Measurements from ENCODE around the gene TSPAN14. TPM values are rescaled to one million over a fixed set of nuclear protein-coding genes. Genes with fewer than 3 reads are reported as not detected.

The TSPAN14 gene
- polyA plus RNA-seq, 2 donors, result 50.6 to 63.2 TPM

DNA sequence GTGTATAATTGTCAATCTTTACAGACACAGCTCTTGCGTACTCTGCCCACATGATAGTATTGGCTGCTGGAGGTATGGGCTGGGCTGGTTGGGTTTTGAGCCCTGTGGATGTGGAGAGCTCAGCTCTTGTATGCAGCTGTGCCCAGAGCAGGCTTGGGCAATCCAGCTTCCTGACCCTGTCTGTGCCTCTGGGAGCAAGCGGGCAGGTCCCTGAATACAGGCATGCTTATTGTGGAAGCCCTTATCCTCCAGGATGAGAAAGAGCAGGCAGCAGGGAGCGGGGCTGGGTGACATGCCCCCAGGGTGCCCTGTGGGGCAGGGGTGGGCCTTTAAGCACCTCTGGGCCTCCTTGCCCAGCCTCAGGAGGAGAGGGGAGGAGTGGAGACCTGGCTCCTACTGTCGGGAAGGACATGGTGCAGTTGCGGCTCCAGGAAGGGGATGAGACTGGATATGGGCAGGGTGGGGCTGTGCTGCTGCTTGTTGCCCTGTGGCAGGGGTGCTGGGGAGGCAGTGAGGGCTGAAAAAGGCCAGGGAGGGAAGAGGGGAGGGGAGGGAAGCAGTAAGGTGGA is 50.9 kb downstream of the TSPAN14 start:
- Histone ChIP-seq H3K4me3 (ENCODE audit: low read depth in 1 of 2, low read length in 2 of 2) (no peak overlapping the region), H3K9me3 (ENCODE audit: control insufficient read depth in 2 of 2, insufficient read depth in 1 of 2, low read depth in 1 of 2, low read length in 1 of 2) (no peaks in the 10 kb centered on the region), H3K36me3 (ENCODE audit: control insufficient read depth in 2 of 2, insufficient read depth in 2 of 2, low read length in 1 of 2) (peaks cover 3 to 33% of the 10 kb centered on the region in 2 donors), H3K27ac (ENCODE audit: low read depth in 2 of 2, low read length in 1 of 2) (peak overlapping the region; percentile 85 to 96), H3K27me3 (ENCODE audit: control insufficient read depth in 1 of 2, insufficient read depth in 2 of 2, low read length in 2 of 2) (no peaks in the 10 kb centered on the region), H3K4me1 (ENCODE audit: control insufficient read depth in 2 of 2, insufficient read depth in 2 of 2, low read length in 1 of 2) (peaks cover 18 to 42% of the 10 kb centered on the region in 2 donors)
- 53 to 56% methylated on average over 5 of the region's 5 CpGs for whole genome bisulfite sequencing, 2 donors

DNA sequence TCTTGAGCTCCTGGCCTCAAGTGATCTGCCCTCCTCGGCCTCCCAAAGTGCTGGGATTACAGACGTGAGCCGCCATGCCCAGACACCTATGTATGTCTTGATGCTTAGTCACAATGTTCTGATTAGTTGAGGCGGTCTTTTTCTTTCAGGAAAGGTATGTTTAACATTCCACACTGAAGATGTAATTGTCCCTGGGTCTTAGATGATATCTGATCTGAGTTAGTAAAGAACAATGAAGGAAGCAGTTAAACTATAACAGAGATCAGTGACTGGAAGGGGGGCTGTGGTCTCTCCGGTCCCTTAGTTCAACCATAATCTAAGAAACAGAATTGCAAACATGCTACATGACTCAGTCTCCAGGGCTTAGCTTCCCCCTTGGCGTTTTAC is 52.1 kb downstream of the TSPAN14 start:
- Histone ChIP-seq H3K27ac (ENCODE audit: low read depth in 2 of 2, low read length in 1 of 2) (peak overlapping the region; percentile 51 to 96), H3K27me3 (ENCODE audit: control insufficient read depth in 1 of 2, insufficient read depth in 2 of 2, low read length in 2 of 2) (no peaks in the 10 kb centered on the region), H3K4me3 (ENCODE audit: low read depth in 1 of 2, low read length in 2 of 2) (no peak overlapping the region), H3K4me1 (ENCODE audit: control insufficient read depth in 2 of 2, insufficient read depth in 2 of 2, low read length in 1 of 2) (peaks cover 15 to 38% of the 10 kb centered on the region in 2 donors), H3K36me3 (ENCODE audit: control insufficient read depth in 2 of 2, insufficient read depth in 2 of 2, low read length in 1 of 2) (peaks cover 4 to 34% of the 10 kb centered on the region in 2 donors), H3K9me3 (ENCODE audit: control insufficient read depth in 2 of 2, insufficient read depth in 1 of 2, low read depth in 1 of 2, low read length in 1 of 2) (no peaks in the 10 kb centered on the region)
- WGBS, 2 donors, result 48 to 61% methylated on average over 6 of the region's 6 CpGs

DNA sequence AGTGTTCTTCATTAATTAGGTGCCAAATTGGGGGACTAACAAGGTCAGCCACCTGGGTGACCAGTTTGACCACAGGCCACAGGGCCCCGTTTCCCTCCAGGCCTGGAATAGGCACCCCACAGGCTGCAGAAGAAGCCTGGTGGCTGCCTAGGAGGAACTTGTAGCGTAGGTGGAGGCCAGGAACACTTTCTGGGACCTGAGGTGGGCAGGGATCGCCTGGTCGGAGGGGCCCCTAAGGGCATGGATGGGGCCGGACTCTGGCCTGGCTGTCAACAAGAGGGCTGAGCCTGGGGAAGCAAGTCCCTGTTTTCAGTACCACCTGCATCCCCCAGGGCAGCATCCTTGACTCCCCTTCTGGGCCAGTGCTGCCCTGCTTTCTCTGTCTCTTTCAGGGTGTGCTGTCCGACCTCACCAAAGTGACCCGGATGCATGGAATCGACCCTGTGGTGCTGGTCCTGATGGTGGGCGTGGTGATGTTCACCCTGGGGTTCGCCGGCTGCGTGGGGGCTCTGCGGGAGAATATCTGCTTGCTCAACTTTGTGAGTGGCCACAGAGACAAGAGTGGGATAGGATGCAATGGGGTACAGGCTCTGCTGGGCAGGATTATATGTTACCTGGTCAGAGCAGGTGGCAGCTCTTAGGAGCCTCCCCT is 52.9 kb downstream of the TSPAN14 start:
- peaks cover 4 to 40% of the 10 kb centered on the region in 2 donors for H3K36me3 ChIP-seq (ENCODE audit: control insufficient read depth in 2 of 2, insufficient read depth in 2 of 2, low read length in 1 of 2)
- no peaks in the 10 kb centered on the region for H3K9me3 ChIP-seq (ENCODE audit: control insufficient read depth in 2 of 2, insufficient read depth in 1 of 2, low read depth in 1 of 2, low read length in 1 of 2)
- no peak overlapping the region for H3K4me3 ChIP-seq (ENCODE audit: low read depth in 1 of 2, low read length in 2 of 2)
- H3K4me1 ChIP-seq (ENCODE audit: control insufficient read depth in 2 of 2, insufficient read depth in 2 of 2, low read length in 1 of 2), result peaks cover 12 to 30% of the 10 kb centered on the region in 2 donors
- no peaks in the 10 kb centered on the region for H3K27me3 ChIP-seq (ENCODE audit: control insufficient read depth in 1 of 2, insufficient read depth in 2 of 2, low read length in 2 of 2)
- WGBS, 2 donors, result 87 to 89% methylated on average over 13 of the region's 13 CpGs
- H3K27ac ChIP-seq (ENCODE audit: low read depth in 2 of 2, low read length in 1 of 2), result peak overlapping the region in 1 of 2 donors; percentile 42

DNA sequence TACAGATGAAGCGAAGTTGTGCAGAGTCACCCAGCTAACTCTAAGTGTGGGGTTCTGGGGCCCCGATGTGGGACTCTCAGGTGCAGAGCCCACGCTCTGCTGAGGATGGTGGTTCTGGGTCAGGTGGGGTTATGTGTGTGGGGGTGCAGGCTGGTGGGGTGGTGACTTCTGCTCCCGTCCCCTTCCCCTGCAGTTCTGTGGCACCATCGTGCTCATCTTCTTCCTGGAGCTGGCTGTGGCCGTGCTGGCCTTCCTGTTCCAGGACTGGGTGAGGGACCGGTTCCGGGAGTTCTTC is 54.9 kb downstream of the TSPAN14 start:
- Histone ChIP-seq H3K27me3 (ENCODE audit: control insufficient read depth in 1 of 2, insufficient read depth in 2 of 2, low read length in 2 of 2) (no peaks in the 10 kb centered on the region), H3K4me3 (ENCODE audit: low read depth in 1 of 2, low read length in 2 of 2) (no peak overlapping the region), H3K36me3 (ENCODE audit: control insufficient read depth in 2 of 2, insufficient read depth in 2 of 2, low read length in 1 of 2) (peaks cover 10 to 54% of the 10 kb centered on the region in 2 donors), H3K4me1 (ENCODE audit: control insufficient read depth in 2 of 2, insufficient read depth in 2 of 2, low read length in 1 of 2) (peaks cover 10 to 14% of the 10 kb centered on the region in 2 donors), H3K27ac (ENCODE audit: low read depth in 2 of 2, low read length in 1 of 2) (no peak overlapping the region), H3K9me3 (ENCODE audit: control insufficient read depth in 2 of 2, insufficient read depth in 1 of 2, low read depth in 1 of 2, low read length in 1 of 2) (no peaks in the 10 kb centered on the region)
- WGBS, 2 donors, result 87 to 88% methylated on average over 8 of the region's 8 CpGs

DNA sequence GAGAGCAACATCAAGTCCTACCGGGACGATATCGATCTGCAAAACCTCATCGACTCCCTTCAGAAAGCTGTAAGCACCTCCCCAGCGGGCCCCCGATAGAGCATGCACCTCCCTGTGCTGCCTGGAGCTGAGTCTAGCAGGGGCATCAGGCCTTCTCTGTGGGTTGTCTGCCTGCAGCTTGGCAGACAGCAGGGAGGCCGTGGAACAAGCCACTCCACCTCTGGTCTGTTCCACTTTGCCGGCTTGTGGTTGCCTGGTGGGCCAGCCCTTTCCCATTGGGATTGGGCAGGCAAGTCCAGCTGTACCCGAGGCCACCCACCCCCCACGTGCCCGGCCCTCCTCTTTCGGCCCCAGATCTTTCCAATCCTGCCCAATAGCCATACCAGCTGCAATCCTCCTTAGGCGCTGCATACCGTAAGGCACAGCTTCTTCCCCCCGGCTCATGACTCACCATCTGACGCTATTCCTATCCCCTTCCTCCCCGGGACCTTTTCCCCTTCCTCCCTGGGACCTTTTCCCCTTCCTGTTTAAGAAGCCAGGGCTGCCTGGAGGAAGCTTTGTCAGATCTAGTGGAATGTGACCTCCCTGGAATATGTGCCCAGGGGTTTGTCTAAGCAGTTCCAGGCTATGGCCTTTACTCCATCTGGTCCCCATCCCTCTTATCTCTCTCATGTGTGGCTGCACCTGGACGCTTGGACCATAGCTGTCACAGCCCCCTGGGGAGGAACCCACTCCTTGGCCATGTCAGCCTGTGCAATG is 55.5 kb downstream of the TSPAN14 start:
- 78% methylated on average over 18 of the region's 18 CpGs for WGBS, 2 donors
- Histone ChIP-seq H3K36me3 (ENCODE audit: control insufficient read depth in 2 of 2, insufficient read depth in 2 of 2, low read length in 1 of 2) (peaks cover 16 to 58% of the 10 kb centered on the region in 2 donors), H3K27ac (ENCODE audit: low read depth in 2 of 2, low read length in 1 of 2) (peak overlapping the region in 1 of 2 donors; percentile 43), H3K9me3 (ENCODE audit: control insufficient read depth in 2 of 2, insufficient read depth in 1 of 2, low read depth in 1 of 2, low read length in 1 of 2) (no peaks in the 10 kb centered on the region), H3K27me3 (ENCODE audit: control insufficient read depth in 1 of 2, insufficient read depth in 2 of 2, low read length in 2 of 2) (no peaks in the 10 kb centered on the region), H3K4me3 (ENCODE audit: low read depth in 1 of 2, low read length in 2 of 2) (no peak overlapping the region), H3K4me1 (ENCODE audit: control insufficient read depth in 2 of 2, insufficient read depth in 2 of 2, low read length in 1 of 2) (peaks cover 6 to 9% of the 10 kb centered on the region in 2 donors)

DNA sequence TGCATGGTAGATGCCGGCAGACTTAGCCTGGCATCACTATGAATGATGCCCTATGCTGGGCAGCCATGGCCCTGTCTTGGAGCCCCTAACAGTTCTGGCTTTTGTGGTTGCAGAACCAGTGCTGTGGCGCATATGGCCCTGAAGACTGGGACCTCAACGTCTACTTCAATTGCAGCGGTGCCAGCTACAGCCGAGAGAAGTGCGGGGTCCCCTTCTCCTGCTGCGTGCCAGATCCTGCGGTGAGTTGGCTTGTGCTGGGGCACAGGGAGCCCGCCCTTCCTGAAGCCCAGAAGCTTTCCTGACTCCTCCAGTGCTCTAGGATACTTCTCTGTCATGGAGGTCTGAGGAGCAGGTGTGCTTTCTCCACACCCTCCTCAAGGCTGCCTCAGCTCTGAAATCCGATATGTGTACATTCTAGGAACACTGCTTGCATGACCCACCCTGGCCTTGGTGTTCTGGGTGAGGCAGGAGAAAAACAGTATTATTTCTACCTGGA is 58.0 kb downstream of the TSPAN14 start:
- H3K9me3 ChIP-seq (ENCODE audit: control insufficient read depth in 2 of 2, insufficient read depth in 1 of 2, low read depth in 1 of 2, low read length in 1 of 2), result no peaks in the 10 kb centered on the region
- WGBS, 2 donors, result 83 to 88% methylated on average over 10 of the region's 10 CpGs
- no peaks in the 10 kb centered on the region for H3K27me3 ChIP-seq (ENCODE audit: control insufficient read depth in 1 of 2, insufficient read depth in 2 of 2, low read length in 2 of 2)
- H3K4me3 ChIP-seq (ENCODE audit: low read depth in 1 of 2, low read length in 2 of 2), result no peak overlapping the region
- H3K4me1 ChIP-seq (ENCODE audit: control insufficient read depth in 2 of 2, insufficient read depth in 2 of 2, low read length in 1 of 2), result no peaks in the 10 kb centered on the region
- peaks cover 24 to 72% of the 10 kb centered on the region in 2 donors for H3K36me3 ChIP-seq (ENCODE audit: control insufficient read depth in 2 of 2, insufficient read depth in 2 of 2, low read length in 1 of 2)
- H3K27ac ChIP-seq (ENCODE audit: low read depth in 2 of 2, low read length in 1 of 2), result no peak overlapping the region

DNA sequence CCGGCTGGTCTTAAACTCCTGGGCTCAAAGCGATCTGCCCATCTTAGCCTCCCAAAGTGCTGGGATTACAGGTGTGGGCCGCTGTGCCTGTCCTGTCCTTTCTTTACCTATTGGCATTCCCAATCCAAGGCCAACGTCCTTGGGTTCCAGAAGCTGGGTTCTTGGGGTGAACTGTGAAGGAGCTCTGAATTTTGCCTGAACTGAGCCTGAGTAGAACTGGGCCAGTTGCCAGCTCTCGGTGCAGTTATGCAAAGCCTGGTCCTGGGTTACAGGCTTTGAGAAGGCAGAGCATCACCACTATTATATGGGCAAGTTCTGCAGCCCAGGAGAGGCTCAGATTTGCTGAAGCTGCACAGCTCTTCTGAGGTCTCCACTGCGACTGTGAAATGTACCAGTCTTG is 59.0 kb downstream of the TSPAN14 start:
- 91 to 92% methylated on average over 6 of the region's 6 CpGs for WGBS, 2 donors
- no peak overlapping the region for H3K27ac ChIP-seq (ENCODE audit: low read depth in 2 of 2, low read length in 1 of 2)
- no peak overlapping the region for H3K4me3 ChIP-seq (ENCODE audit: low read depth in 1 of 2, low read length in 2 of 2)
- no peaks in the 10 kb centered on the region for H3K9me3 ChIP-seq (ENCODE audit: control insufficient read depth in 2 of 2, insufficient read depth in 1 of 2, low read depth in 1 of 2, low read length in 1 of 2)
- H3K27me3 ChIP-seq (ENCODE audit: control insufficient read depth in 1 of 2, insufficient read depth in 2 of 2, low read length in 2 of 2), result no peaks in the 10 kb centered on the region
- no peaks in the 10 kb centered on the region for H3K4me1 ChIP-seq (ENCODE audit: control insufficient read depth in 2 of 2, insufficient read depth in 2 of 2, low read length in 1 of 2)
- peaks cover 24 to 77% of the 10 kb centered on the region in 2 donors for H3K36me3 ChIP-seq (ENCODE audit: control insufficient read depth in 2 of 2, insufficient read depth in 2 of 2, low read length in 1 of 2)

DNA sequence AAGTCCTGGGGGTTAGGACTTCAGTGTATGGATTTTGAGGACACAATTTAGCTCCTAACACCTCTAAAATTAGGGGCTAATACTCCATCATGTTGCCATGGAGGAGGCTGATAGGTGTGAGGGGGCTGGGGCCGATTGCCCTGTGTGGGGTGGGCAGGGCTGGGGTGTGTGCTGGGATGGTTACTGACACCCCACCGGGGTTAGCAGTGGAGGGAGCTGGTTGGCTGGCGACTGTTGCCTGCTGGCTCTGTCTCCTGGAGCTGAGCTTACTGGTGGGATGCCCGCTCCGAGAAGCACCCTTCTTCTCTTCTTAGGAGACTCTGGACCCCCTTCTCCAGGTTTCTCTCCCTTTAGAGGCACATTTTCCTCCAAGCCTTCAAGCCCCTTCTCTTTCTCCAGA is 61.4 kb downstream of the TSPAN14 start:
- 92 to 94% methylated on average over 5 of the region's 5 CpGs for WGBS, 2 donors
- peaks cover 28 to 78% of the 10 kb centered on the region in 2 donors for H3K36me3 ChIP-seq (ENCODE audit: control insufficient read depth in 2 of 2, insufficient read depth in 2 of 2, low read length in 1 of 2)
- H3K9me3 ChIP-seq (ENCODE audit: control insufficient read depth in 2 of 2, insufficient read depth in 1 of 2, low read depth in 1 of 2, low read length in 1 of 2), result no peaks in the 10 kb centered on the region
- no peak overlapping the region for H3K27ac ChIP-seq (ENCODE audit: low read depth in 2 of 2, low read length in 1 of 2)
- H3K27me3 ChIP-seq (ENCODE audit: control insufficient read depth in 1 of 2, insufficient read depth in 2 of 2, low read length in 2 of 2), result no peaks in the 10 kb centered on the region
- H3K4me3 ChIP-seq (ENCODE audit: low read depth in 1 of 2, low read length in 2 of 2), result no peak overlapping the region
- H3K4me1 ChIP-seq (ENCODE audit: control insufficient read depth in 2 of 2, insufficient read depth in 2 of 2, low read length in 1 of 2), result peaks cover 0 to 2% of the 10 kb centered on the region in 2 donors

DNA sequence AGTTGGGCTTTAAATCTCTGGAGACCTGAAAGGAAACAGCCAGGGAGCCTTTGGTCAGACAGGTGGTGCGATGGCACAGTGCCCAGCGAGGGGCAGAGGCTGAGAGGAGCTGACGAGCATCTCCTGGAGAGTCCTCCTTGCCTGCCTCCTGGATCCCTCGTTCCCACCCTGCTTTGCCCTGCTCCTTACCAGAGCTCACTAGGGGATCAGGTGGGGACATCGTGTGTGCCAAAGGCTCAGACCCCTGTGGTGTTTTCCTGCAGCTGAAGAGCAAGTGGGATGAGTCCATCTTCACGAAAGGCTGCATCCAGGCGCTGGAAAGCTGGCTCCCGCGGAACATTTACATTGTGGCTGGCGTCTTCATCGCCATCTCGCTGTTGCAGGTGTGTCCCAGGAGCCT is 61.8 kb downstream of the TSPAN14 start:
- Histone ChIP-seq H3K36me3 (ENCODE audit: control insufficient read depth in 2 of 2, insufficient read depth in 2 of 2, low read length in 1 of 2) (peaks cover 28 to 82% of the 10 kb centered on the region in 2 donors), H3K27ac (ENCODE audit: low read depth in 2 of 2, low read length in 1 of 2) (no peak overlapping the region), H3K4me3 (ENCODE audit: low read depth in 1 of 2, low read length in 2 of 2) (no peak overlapping the region), H3K4me1 (ENCODE audit: control insufficient read depth in 2 of 2, insufficient read depth in 2 of 2, low read length in 1 of 2) (peaks cover 0 to 2% of the 10 kb centered on the region in 2 donors), H3K9me3 (ENCODE audit: control insufficient read depth in 2 of 2, insufficient read depth in 1 of 2, low read depth in 1 of 2, low read length in 1 of 2) (no peaks in the 10 kb centered on the region), H3K27me3 (ENCODE audit: control insufficient read depth in 1 of 2, insufficient read depth in 2 of 2, low read length in 2 of 2) (no peaks in the 10 kb centered on the region)
- WGBS, 2 donors, result 88 to 92% methylated on average over 12 of the region's 12 CpGs

Data from esophagus (tissue), 2 donors.